ENCODE results near the gene TPSB2. TPM values are rescaled to one million over a fixed set of nuclear protein-coding genes. Genes with fewer than 3 reads are reported as not detected.

The TPSB2 gene
- total RNA-seq, 5 donors from 2014 or later (not counting 1 experiment from before 2014, with no cell fraction given): 0.32 to 4.3 (median 0.52) TPM; not detected in 1

- Histone ChIP-seq H3K36me3 (ENCODE audit: control insufficient read depth in 2 of 2, extremely low read depth in 1 of 2, insufficient read depth in 1 of 2, low read length in 1 of 2) (no peaks in the 10 kb centered on the region), H3K4me3 (ENCODE audit: control insufficient read depth in 1 of 2, extremely low read depth in 1 of 2, low read length in 1 of 2) (peak overlapping the region in 1 of 2 donors; percentile 37), H3K27me3 (replicated peaks in 1 of 2; ENCODE audit: control insufficient read depth in 2 of 2, extremely low read depth in 1 of 2, insufficient read depth in 2 of 2, low read length in 1 of 2) (peaks cover 0 to 13% of the 10 kb centered on the region in 2 experiments), H3K27ac (ENCODE audit: low read length) (no peak overlapping the region), H3K4me1 (ENCODE audit: control insufficient read depth in 1 of 2, extremely low read depth in 1 of 2, insufficient read depth in 2 of 2, low read length in 2 of 2) (peaks cover 0 to 20% of the 10 kb centered on the region in 2 experiments), H3K9me3 (no peaks in the 10 kb centered on the region)
- Mint-ChIP-seq H3K4me3 (peak overlapping the region; percentile 21 to 67 (median 54)), H3K9me3 (no peaks in the 10 kb centered on the region), H3K4me1 (peaks cover 0 to 7% (median 2%) of the 10 kb centered on the region in 3 donors), H3K36me3 (no peaks in the 10 kb centered on the region), H3K27me3 (no peaks in the 10 kb centered on the region), H3K27ac (peak overlapping the region in 1 of 2 donors; percentile 23)
- 56% methylated on average over 5 of the region's 16 CpGs for WGBS (ENCODE audit: insufficient coverage)
- peak; percentile 28 to 71 (median 40) for ATAC-seq (replicated peaks in 1 of 4)
- ChIA-PET POLR2A (no interaction called here), CTCF (no interaction called here)
- DNase-seq: peak in 23 of 35 experiments; percentile 9 to 46 (median 22)
Measured at GRCh38 chr16:1206786-1207185, 23.2 kb downstream of the TPSB2 start.

GRCh38 chr16:1206326-1206725, 23.7 kb downstream of the TPSB2 start:
- POLR2A ChIA-PET: no interaction called here
- Mint-ChIP-seq H3K9me3 (no peaks in the 10 kb centered on the region), H3K4me3 (no peak overlapping the region), H3K27me3 (no peaks in the 10 kb centered on the region), H3K36me3 (no peaks in the 10 kb centered on the region), H3K4me1 (peaks cover 0 to 7% (median 2%) of the 10 kb centered on the region in 3 donors), H3K27ac (no peak overlapping the region)
- no peak for DNase-seq
- no peak for ATAC-seq (replicated peaks in 1 of 4)
- H3K27ac ChIP-seq (ENCODE audit: low read length): no peak overlapping the region
- no peaks in the 10 kb centered on the region for H3K9me3 ChIP-seq
- H3K36me3 ChIP-seq (ENCODE audit: control insufficient read depth in 2 of 2, extremely low read depth in 1 of 2, insufficient read depth in 1 of 2, low read length in 1 of 2): no peaks in the 10 kb centered on the region
- CTCF ChIA-PET: no interaction called here
- H3K4me1 ChIP-seq (ENCODE audit: control insufficient read depth in 1 of 2, extremely low read depth in 1 of 2, insufficient read depth in 2 of 2, low read length in 2 of 2): peaks cover 0 to 20% of the 10 kb centered on the region in 2 experiments
- WGBS (ENCODE audit: insufficient coverage): 59% methylated on average over 8 of the region's 9 CpGs
- no peak overlapping the region for H3K4me3 ChIP-seq (ENCODE audit: control insufficient read depth in 1 of 2, extremely low read depth in 1 of 2, low read length in 1 of 2)
- H3K27me3 ChIP-seq (replicated peaks in 1 of 2; ENCODE audit: control insufficient read depth in 2 of 2, extremely low read depth in 1 of 2, insufficient read depth in 2 of 2, low read length in 1 of 2): peaks cover 0 to 13% of the 10 kb centered on the region in 2 experiments

GRCh38 chr16:1204933-1205332, 25.1 kb downstream of the TPSB2 start:
- H3K9me3 ChIP-seq: no peaks in the 10 kb centered on the region
- no peaks in the 10 kb centered on the region for H3K36me3 ChIP-seq (ENCODE audit: control insufficient read depth in 2 of 2, extremely low read depth in 1 of 2, insufficient read depth in 1 of 2, low read length in 1 of 2)
- WGBS (ENCODE audit: insufficient coverage): 88% methylated on average over 15 of the region's 21 CpGs
- Mint-ChIP-seq H3K36me3 (no peaks in the 10 kb centered on the region), H3K27me3 (no peaks in the 10 kb centered on the region), H3K27ac (no peak overlapping the region), H3K4me3 (no peak overlapping the region), H3K4me1 (peaks cover 0 to 7% (median 2%) of the 10 kb centered on the region in 3 donors), H3K9me3 (no peaks in the 10 kb centered on the region)
- peaks cover 0 to 20% of the 10 kb centered on the region in 2 experiments for H3K4me1 ChIP-seq (ENCODE audit: control insufficient read depth in 1 of 2, extremely low read depth in 1 of 2, insufficient read depth in 2 of 2, low read length in 2 of 2)
- no peak overlapping the region for H3K27ac ChIP-seq (ENCODE audit: low read length)
- no peak for DNase-seq
- POLR2A ChIA-PET: no interaction called here
- H3K4me3 ChIP-seq (ENCODE audit: control insufficient read depth in 1 of 2, extremely low read depth in 1 of 2, low read length in 1 of 2): no peak overlapping the region
- CTCF ChIA-PET: no interaction called here
- ATAC-seq (replicated peaks in 1 of 4): no peak
- H3K27me3 ChIP-seq (replicated peaks in 1 of 2; ENCODE audit: control insufficient read depth in 2 of 2, extremely low read depth in 1 of 2, insufficient read depth in 2 of 2, low read length in 1 of 2): peaks cover 0 to 13% of the 10 kb centered on the region in 2 experiments

GRCh38 chr16:1202274-1202673, 27.7 kb downstream of the TPSB2 start:
- no peaks in the 10 kb centered on the region for H3K36me3 ChIP-seq (ENCODE audit: control insufficient read depth in 2 of 2, extremely low read depth in 1 of 2, insufficient read depth in 1 of 2, low read length in 1 of 2)
- no peaks in the 10 kb centered on the region for H3K27me3 Mint-ChIP-seq
- no peaks in the 10 kb centered on the region for H3K9me3 ChIP-seq
- no peak overlapping the region for H3K4me3 ChIP-seq (ENCODE audit: control insufficient read depth in 1 of 2, extremely low read depth in 1 of 2, low read length in 1 of 2)
- H3K27ac ChIP-seq (ENCODE audit: low read length): no peak overlapping the region
- H3K9me3 Mint-ChIP-seq: no peaks in the 10 kb centered on the region
- ATAC-seq (replicated peaks in 1 of 4): no peak
- POLR2A ChIA-PET: no interaction called here
- peaks cover 0 to 18% of the 10 kb centered on the region in 2 experiments for H3K27me3 ChIP-seq (replicated peaks in 1 of 2; ENCODE audit: control insufficient read depth in 2 of 2, extremely low read depth in 1 of 2, insufficient read depth in 2 of 2, low read length in 1 of 2)
- CTCF ChIA-PET: no interaction called here
- no peak for DNase-seq
- no peaks in the 10 kb centered on the region for H3K36me3 Mint-ChIP-seq
- H3K27ac Mint-ChIP-seq: no peak overlapping the region
- H3K4me1 Mint-ChIP-seq: no peaks in the 10 kb centered on the region
- no peaks in the 10 kb centered on the region for H3K4me1 ChIP-seq (ENCODE audit: control insufficient read depth in 1 of 2, extremely low read depth in 1 of 2, insufficient read depth in 2 of 2, low read length in 2 of 2)
- H3K4me3 Mint-ChIP-seq: no peak overlapping the region
- WGBS (ENCODE audit: insufficient coverage): 89% methylated on average over 18 of the region's 18 CpGs

- H3K9me3 ChIP-seq: no peaks in the 10 kb centered on the region
- Mint-ChIP-seq H3K4me1 (no peaks in the 10 kb centered on the region), H3K4me3 (no peak overlapping the region), H3K36me3 (no peaks in the 10 kb centered on the region), H3K9me3 (no peaks in the 10 kb centered on the region), H3K27me3 (no peaks in the 10 kb centered on the region), H3K27ac (no peak overlapping the region)
- no peaks in the 10 kb centered on the region for H3K4me1 ChIP-seq (ENCODE audit: control insufficient read depth in 1 of 2, extremely low read depth in 1 of 2, insufficient read depth in 2 of 2, low read length in 2 of 2)
- 91% methylated on average over 25 of the region's 25 CpGs for WGBS (ENCODE audit: insufficient coverage)
- H3K36me3 ChIP-seq (ENCODE audit: control insufficient read depth in 2 of 2, extremely low read depth in 1 of 2, insufficient read depth in 1 of 2, low read length in 1 of 2): no peaks in the 10 kb centered on the region
- DNase-seq (no peak), ATAC-seq (replicated peaks in 1 of 4) (no peak)
- ChIA-PET POLR2A (no interaction called here), CTCF (no interaction called here)
- H3K27me3 ChIP-seq (replicated peaks in 1 of 2; ENCODE audit: control insufficient read depth in 2 of 2, extremely low read depth in 1 of 2, insufficient read depth in 2 of 2, low read length in 1 of 2): peaks cover 0 to 24% of the 10 kb centered on the region in 2 experiments
- H3K27ac ChIP-seq (ENCODE audit: low read length): no peak overlapping the region
- no peak overlapping the region for H3K4me3 ChIP-seq (ENCODE audit: control insufficient read depth in 1 of 2, extremely low read depth in 1 of 2, low read length in 1 of 2)
Measured at GRCh38 chr16:1201444-1201843, 28.5 kb downstream of the TPSB2 start.

GRCh38 chr16:1200014-1200627, 29.9 kb downstream of the TPSB2 start:
- H3K36me3 ChIP-seq (ENCODE audit: control insufficient read depth in 2 of 2, extremely low read depth in 1 of 2, insufficient read depth in 1 of 2, low read length in 1 of 2): no peaks in the 10 kb centered on the region
- POLR2A ChIA-PET: no interaction called here
- H3K36me3 Mint-ChIP-seq: no peaks in the 10 kb centered on the region

More at GRCh38 chr16:1200014-1200627, 29.9 kb downstream of the TPSB2 start:
- DNase-seq: no peak
- no peak overlapping the region for H3K4me3 ChIP-seq (ENCODE audit: control insufficient read depth in 1 of 2, extremely low read depth in 1 of 2, low read length in 1 of 2)
- CTCF ChIA-PET: no interaction called here
- H3K27ac Mint-ChIP-seq: no peak overlapping the region
- peaks cover 0 to 26% of the 10 kb centered on the region in 2 experiments for H3K27me3 ChIP-seq (replicated peaks in 1 of 2; ENCODE audit: control insufficient read depth in 2 of 2, extremely low read depth in 1 of 2, insufficient read depth in 2 of 2, low read length in 1 of 2)
- no peaks in the 10 kb centered on the region for H3K27me3 Mint-ChIP-seq
- no peak overlapping the region for H3K4me3 Mint-ChIP-seq
- no peak overlapping the region for H3K27ac ChIP-seq (ENCODE audit: low read length)
- no peaks in the 10 kb centered on the region for H3K4me1 Mint-ChIP-seq
- H3K9me3 ChIP-seq: no peaks in the 10 kb centered on the region
- no peaks in the 10 kb centered on the region for H3K4me1 ChIP-seq (ENCODE audit: control insufficient read depth in 1 of 2, extremely low read depth in 1 of 2, insufficient read depth in 2 of 2, low read length in 2 of 2)
- 95% methylated on average over 31 of the region's 38 CpGs for WGBS (ENCODE audit: insufficient coverage)
- no peaks in the 10 kb centered on the region for H3K9me3 Mint-ChIP-seq
- no peak for ATAC-seq (replicated peaks in 1 of 4)

Data from T-cell (primary cell).